ENCODE results near the gene ZRANB1. TPM values are rescaled to one million over a fixed set of nuclear protein-coding genes. Genes with fewer than 3 reads are reported as not detected.

Gene ZRANB1
- total and polyA plus RNA-seq, 10 of the 15 experiments (the other 5 are each of a cell fraction or from before 2014, with no cell fraction given): 1.7 to 11.8 (median 6.2) TPM

- SMC1A ChIA-PET (ENCODE audit: uncharacterized antibody, unreplicated experiment): no interaction called here
- no peak for FAIRE-seq
- POLR2A ChIA-PET: no interaction called here
- no peak for TF ChIP-seq NRF1 (conservative IDR thresholded peaks at IDR 0.05; ENCODE audit: low read depth, low read length)
- no peak for TF ChIP-seq JUND (IDR thresholded peaks at IDR 0.05; ENCODE audit: low read depth, low read length)
- TF ChIP-seq MXI1 (IDR thresholded peaks at IDR 0.05; ENCODE audit: low read depth, low read length): no peak
- no peak for TF ChIP-seq SIX5 (IDR thresholded peaks at IDR 0.05; ENCODE audit: low read depth, low read length, severe bottlenecking)
- no peak for TF ChIP-seq PRDM15 (CRISPR knock-in tag; IDR thresholded peaks at IDR 0.05)
- no peak for TF ChIP-seq LARP7 (IDR thresholded peaks at IDR 0.05)
- no peak for TF ChIP-seq JUNB (IDR thresholded peaks at IDR 0.05)
- no peak for TF ChIP-seq IRF3 (IDR thresholded peaks at IDR 0.05)
- TF ChIP-seq CUX1 (IDR thresholded peaks at IDR 0.05; ENCODE audit: insufficient replicate concordance, low read depth, low read length): no peak
These were observed 22.2 kb downstream of the ZRANB1 start for GRCh38 chr10:124963866-124964720.

More at GRCh38 chr10:124963866-124964720, 22.2 kb downstream of the ZRANB1 start:
- DNase-seq (ENCODE audit: low read depth, low spot score): no peak
- ATAC-seq: no peak
- intact Hi-C loops (cut with micrococcal nuclease; ENCODE audit: unreplicated experiment) (loop anchor here (5.0 kb wide), 1 partner anchor 47 kb away; no protein-coding TSS in a partner anchor), in situ Hi-C loops (cut with MboI) (no loop called here)
- BruUV-seq (replicated peaks): no TSS peak
- Histone ChIP-seq H2AFZ (ENCODE audit: control insufficient read depth, low read depth, low read length) (no peak overlapping the region), H3K27me3 (replicated peaks in 1 of 2; ENCODE audit: control insufficient read depth in 2 of 2, insufficient read depth in 2 of 2, low read length in 1 of 2) (no peaks in the 10 kb centered on the region), H3K9me3 (replicated peaks; ENCODE audit: control insufficient read depth, insufficient read depth, low read length) (no peaks in the 10 kb centered on the region), H3K27ac (ENCODE audit: control insufficient read depth, insufficient read depth) (no peak overlapping the region), H3K4me3 (no peak overlapping the region), H3K4me2 (ENCODE audit: control insufficient read depth, insufficient read depth) (no peak overlapping the region), H3K36me3 (ENCODE audit: control insufficient read depth in 2 of 2, insufficient read depth in 2 of 2, low read length in 1 of 2) (peaks cover 0 to 4% of the 10 kb centered on the region in 2 experiments; a peak in 2 of 4 replicates), H3K4me1 (ENCODE audit: control insufficient read depth, insufficient read depth, low read length) (peaks cover 17% of the 10 kb centered on the region), H3K9ac (ENCODE audit: control insufficient read depth, insufficient read depth, low read length) (no peak overlapping the region), H3K79me2 (ENCODE audit: control insufficient read depth, insufficient read depth, low read length) (peaks cover 17% of the 10 kb centered on the region), H4K20me1 (ENCODE audit: control insufficient read depth, insufficient read depth) (no peaks in the 10 kb centered on the region)
- RAD21 ChIA-PET (ENCODE audit: unreplicated experiment): no interaction called here
- 83% methylated on average over 7 of the region's 7 CpGs for WGBS (ENCODE audit: insufficient coverage, insufficient replicate concordance, low lambda C conversion rate, missing lambda C conversion rate)
- CTCF ChIA-PET: interaction anchor here (1.0 kb wide), 1 partner anchor 36 kb away, joined by 3 read pairs; no protein-coding TSS in a partner anchor
